OCI-LY3 (cell line): ENCODE results near the gene TCTN3.

Source experiments
- H2AFZ ChIP-seq: fragments of 200-600, 300-600 bp; shearing (Covaris generic); 2 replicates; pipeline ENCODE4 v1.6.0; 2014; ENCODE audit warnings: antibody characterized with exemption, low read depth, low read length
- H3K27ac ChIP-seq: fragments of 200-600, 300-600 bp; sonication (generic); 2 replicates; pipeline ENCODE4 v1.5.1; 2014; ENCODE audit warnings: mild to moderate bottlenecking, low read length, moderate library complexity, mixed read lengths
- H3K27me3 ChIP-seq: fragments of 200-600, 300-600 bp; sonication (generic); 2 replicates; pipeline ENCODE4 v1.6.1; 2014; ENCODE audit warnings: low read depth, low read length, mixed read lengths
- H3K36me3 ChIP-seq: fragments of 200-600, 300-600 bp; sonication (generic); replicated peaks from 2 replicates; pipeline ENCODE3; 2014; ENCODE audit warnings: low read depth, low read length, mixed read lengths
- H3K4me1 ChIP-seq: fragments of 300-600, 200-600 bp; sonication (generic); 2 replicates; pipeline ENCODE4 v1.6.1; 2014; ENCODE audit warnings: low read length, mixed read lengths
- H3K4me2 ChIP-seq: fragments of 200-600, 300-600 bp; sonication (generic); 2 replicates; pipeline ENCODE4 v1.6.1; 2014; ENCODE audit warnings: low read length, mixed read lengths
- H3K4me3 ChIP-seq: fragments of 300-600, 200-600 bp; sonication (generic); 2 replicates; pipeline ENCODE4 v1.5.1; 2014; ENCODE audit warnings: antibody characterized with exemption, mild to moderate bottlenecking, low read length, moderate library complexity
- H3K79me2 ChIP-seq: fragments of 300-600, 200-600 bp; shearing (Covaris generic); 2 replicates; pipeline ENCODE4 v1.6.1; 2014; ENCODE audit warnings: mild to moderate bottlenecking, low read length, mixed read lengths
- H3K9ac ChIP-seq: fragments of 300-600, 200-600 bp; shearing (Covaris generic); 2 replicates; pipeline ENCODE4 v1.6.0; 2014; ENCODE audit warnings: mild to moderate bottlenecking, low read length, moderate library complexity
- H3K9me3 ChIP-seq: fragments of 200-600, 300-600 bp; shearing (Covaris generic); 2 replicates; pipeline ENCODE4 v1.6.1; 2014; ENCODE audit warnings: low read length, mixed read lengths; ENCODE audit not compliant: insufficient read depth
- H4K20me1 ChIP-seq: fragments of 200-600, 300-600 bp; sonication (generic); 2 replicates; pipeline ENCODE4 v1.6.1; 2016; ENCODE audit warnings: low read length, mixed read lengths; ENCODE audit not compliant: insufficient read depth
- CTCF ChIP-seq: fragments of 200-600, 300-600 bp; sonication (generic); IDR thresholded peaks from 2 replicates; pipeline ENCODE4 v1.5.1; 2014; ENCODE audit warnings: antibody characterized with exemption, low read length, low read depth
- EZH2phosphoT487 ChIP-seq: fragments of 200-600 bp; shearing (Covaris generic); IDR thresholded peaks from 2 replicates; pipeline ENCODE4 v1.6.1; 2018; ENCODE audit warnings: antibody characterized with exemption, mixed run types, low read depth

TCTN3 gene

GRCh38 chr10:95697429-95697828, 3.7 kb upstream of the TCTN3 start:
- Histone ChIP-seq H3K27me3 (no peaks in the 10 kb centered on the region), H2AFZ (peak overlapping the region; percentile 52), H3K4me1 (peaks cover 44% of the 10 kb centered on the region), H3K36me3 (peaks cover 10% of the 10 kb centered on the region), H3K4me3 (peak overlapping the region; percentile 33), H3K4me2 (peak overlapping the region; percentile 73), H4K20me1 (no peaks in the 10 kb centered on the region), H3K9ac (peak overlapping the region; percentile 61), H3K9me3 (peaks cover 9% of the 10 kb centered on the region; the same call in 1 of the 2 replicates), H3K79me2 (peaks cover 13% of the 10 kb centered on the region), H3K27ac (peak overlapping the region; percentile 97)
- TF ChIP-seq EZH2phosphoT487 = no peak
- no peak for TF ChIP-seq CTCF

- H4K20me1 ChIP-seq = no peaks in the 10 kb centered on the region
- no peaks in the 10 kb centered on the region for H3K27me3 ChIP-seq
- peaks cover 30% of the 10 kb centered on the region for H3K79me2 ChIP-seq
- peak overlapping the region; percentile 50 for H3K27ac ChIP-seq
- peak overlapping the region; percentile 71 for H2AFZ ChIP-seq
- TF ChIP-seq EZH2phosphoT487 = no peak
- TF ChIP-seq CTCF = no peak
- H3K9me3 ChIP-seq = peaks cover 9% of the 10 kb centered on the region; the same call in 1 of the 2 replicates
- H3K4me2 ChIP-seq = peak overlapping the region; percentile 43
- peak overlapping the region; percentile 51 for H3K4me3 ChIP-seq
- peak overlapping the region; percentile 43 for H3K9ac ChIP-seq
- H3K36me3 ChIP-seq = peaks cover 13% of the 10 kb centered on the region
- peaks cover 46% of the 10 kb centered on the region for H3K4me1 ChIP-seq
Measured at GRCh38 chr10:95694665-95695064, 938 bp upstream of the TCTN3 start.

- H3K27ac ChIP-seq = peak overlapping the region; percentile 20; the same call in 1 of the 2 replicates
- H3K27me3 ChIP-seq = no peaks in the 10 kb centered on the region
- H3K4me1 ChIP-seq = peaks cover 44% of the 10 kb centered on the region
- TF ChIP-seq EZH2phosphoT487 (no peak), CTCF (no peak)
- H3K9ac ChIP-seq = peak overlapping the region; percentile 91
- peaks cover 14% of the 10 kb centered on the region for H3K36me3 ChIP-seq
- peak overlapping the region; percentile 100 for H3K4me3 ChIP-seq
- H3K4me2 ChIP-seq = peak overlapping the region; percentile 95
- peak overlapping the region; percentile 89 for H2AFZ ChIP-seq
- H3K9me3 ChIP-seq = 0 out of 2 replicates have a peak, but pooled peaks cover under 1% of the 10 kb centered on the region
- no peaks in the 10 kb centered on the region for H4K20me1 ChIP-seq
- peaks cover 30% of the 10 kb centered on the region for H3K79me2 ChIP-seq
Measured at GRCh38 chr10:95693071-95693667, 558 bp downstream of the TCTN3 start.

- Histone ChIP-seq H3K9me3 (no peaks in the 10 kb centered on the region), H3K9ac (no peak overlapping the region), H3K36me3 (peaks cover 15% of the 10 kb centered on the region), H3K79me2 (peaks cover 30% of the 10 kb centered on the region), H3K4me1 (peaks cover 25% of the 10 kb centered on the region), H3K27me3 (no peaks in the 10 kb centered on the region), H3K4me3 (no peak overlapping the region), H3K4me2 (no peak overlapping the region), H3K27ac (no peak overlapping the region), H4K20me1 (no peaks in the 10 kb centered on the region), H2AFZ (no peak overlapping the region)
- TF ChIP-seq EZH2phosphoT487 (no peak), CTCF (no peak)
Measured at GRCh38 chr10:95691281-95691680, 2.4 kb downstream of the TCTN3 start.
